ENCODE measurements around the gene LRRN4.

DNA sequence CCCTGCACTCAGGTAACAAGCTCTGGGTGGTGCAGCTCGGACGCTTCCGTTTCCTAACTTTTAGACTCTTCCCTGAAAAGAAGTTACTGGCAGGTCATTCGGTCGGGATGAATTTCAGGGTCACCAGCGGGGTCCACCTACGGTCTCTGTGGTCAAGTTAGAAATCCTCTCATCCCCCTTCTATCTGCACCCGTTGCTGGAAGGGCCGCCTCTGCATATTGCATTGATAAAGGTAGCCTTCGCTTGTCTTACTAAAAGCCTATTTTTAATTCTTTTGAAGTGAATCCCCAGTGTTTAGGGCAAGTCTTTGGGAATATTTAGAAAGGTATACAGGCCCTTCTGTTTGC, 47.3 kb downstream of the LRRN4 start:
- TF ChIP-seq USF1 (CRISPR knock-in tag; IDR thresholded peaks at IDR 0.05) (no peak), ARNT (IDR thresholded peaks at IDR 0.05) (no peak)
